Prostate gland (tissue), 2 donors: ENCODE data around the gene CACNA1D.

ENCODE experiments used
- POLR2AphosphoS5 ChIP-seq: sonication (generic); formaldehyde crosslinking; IDR thresholded peaks from one replicate; pipeline ENCODE4 v1.6.1; 2017; ENCODE audit warnings: antibody characterized with exemption
- TF ChIP-seq, protein P1 (sequence below), 4 experiments: fragments of 200-600 bp in 2 of 4; fragments of 450-650 bp in 2 of 4; sonication (generic) in 2 of 4; IDR thresholded peaks; 1 replicate in 3 of 4; 2 replicates in 1 of 4; pipeline ENCODE4 v1.5.1; 2016 to 2019; ENCODE audit warnings: antibody characterized with exemption in 4 of 4, mild to moderate bottlenecking in 2 of 4, moderate library complexity in 2 of 4

DNA sequence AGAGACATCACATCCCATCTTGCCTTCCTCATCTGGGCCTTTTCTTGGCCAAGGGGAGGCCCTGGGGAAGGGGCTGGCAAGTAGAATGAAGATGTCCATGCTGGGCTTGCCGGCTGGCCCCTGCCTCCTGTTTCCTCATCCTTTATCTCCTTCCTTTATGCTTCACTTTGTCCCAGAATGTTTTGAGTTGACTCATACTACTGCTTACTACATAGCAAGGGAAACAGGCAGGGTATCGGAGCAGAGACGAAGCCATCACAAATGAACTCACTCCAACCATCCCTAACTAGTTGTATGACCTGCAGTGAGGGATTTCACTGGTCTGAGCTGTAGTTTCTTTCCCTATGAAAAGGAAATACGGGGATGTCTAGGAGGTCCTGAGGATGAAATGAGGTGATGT is 285.8 kb downstream of the CACNA1D start:
- TF ChIP-seq, protein P1, sequence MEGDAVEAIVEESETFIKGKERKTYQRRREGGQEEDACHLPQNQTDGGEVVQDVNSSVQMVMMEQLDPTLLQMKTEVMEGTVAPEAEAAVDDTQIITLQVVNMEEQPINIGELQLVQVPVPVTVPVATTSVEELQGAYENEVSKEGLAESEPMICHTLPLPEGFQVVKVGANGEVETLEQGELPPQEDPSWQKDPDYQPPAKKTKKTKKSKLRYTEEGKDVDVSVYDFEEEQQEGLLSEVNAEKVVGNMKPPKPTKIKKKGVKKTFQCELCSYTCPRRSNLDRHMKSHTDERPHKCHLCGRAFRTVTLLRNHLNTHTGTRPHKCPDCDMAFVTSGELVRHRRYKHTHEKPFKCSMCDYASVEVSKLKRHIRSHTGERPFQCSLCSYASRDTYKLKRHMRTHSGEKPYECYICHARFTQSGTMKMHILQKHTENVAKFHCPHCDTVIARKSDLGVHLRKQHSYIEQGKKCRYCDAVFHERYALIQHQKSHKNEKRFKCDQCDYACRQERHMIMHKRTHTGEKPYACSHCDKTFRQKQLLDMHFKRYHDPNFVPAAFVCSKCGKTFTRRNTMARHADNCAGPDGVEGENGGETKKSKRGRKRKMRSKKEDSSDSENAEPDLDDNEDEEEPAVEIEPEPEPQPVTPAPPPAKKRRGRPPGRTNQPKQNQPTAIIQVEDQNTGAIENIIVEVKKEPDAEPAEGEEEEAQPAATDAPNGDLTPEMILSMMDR (IDR thresholded peaks at IDR 0.05): no peak
- TF ChIP-seq POLR2AphosphoS5: no peak
